CD4-positive, CD25-positive, alpha-beta regulatory T cell (primary cell): ENCODE data around the gene MS4A6E. TPM values are rescaled to one million over a fixed set of nuclear protein-coding genes. Genes with fewer than 3 reads are reported as not detected.
A peak's percentile ranks its signal among the peaks of the same experiment; 100 is the strongest.

ENCODE experiments used
- ATAC-seq, 2 donors: fragments of 150-1000 bp; cut with Tn5 transposase; one replicate each; pipeline ENCODE4 v1.10.0; 2021; ENCODE audit warnings: low read depth in 2 of 2, moderate number of reproducible peaks in 2 of 2, moderate library complexity in 1 of 2
- DNase-seq, 3 donors: peaks; one replicate each; pipeline versions ENCODE4 v3.0.0 to v3.0.0-alpha.2; 2012 to 2022; ENCODE audit warnings: mixed read lengths in 1 of 3
- H3K27ac ChIP-seq: one replicate; pipeline ENCODE4 v1.7.0; 2013; ENCODE audit warnings: mild to moderate bottlenecking, low read length; ENCODE audit not compliant: insufficient read depth, poor library complexity, severe bottlenecking
- H3K27me3 ChIP-seq: one replicate; pipeline ENCODE4 v1.7.0; 2013; ENCODE audit warnings: low read length; ENCODE audit not compliant: control insufficient read depth, insufficient read depth
- H3K36me3 ChIP-seq: one replicate; pipeline ENCODE4 v1.7.0; 2013; ENCODE audit warnings: mild to moderate bottlenecking, low read length, moderate library complexity; ENCODE audit not compliant: control insufficient read depth, insufficient read depth
- H3K4me1 ChIP-seq: 2 replicates; pipeline ENCODE4 v1.7.0; 2013; ENCODE audit warnings: mild to moderate bottlenecking, low read length; ENCODE audit not compliant: insufficient read depth, control insufficient read depth, poor library complexity, severe bottlenecking
- H3K4me3 ChIP-seq: one replicate; pipeline ENCODE4 v1.7.0; 2013; ENCODE audit warnings: low read depth, mild to moderate bottlenecking, low read length, moderate library complexity
- H3K9me3 ChIP-seq, 2 experiments: 1 replicate in 1 of 2; 2 replicates in 1 of 2; pipeline ENCODE4 v1.7.0; 2013; ENCODE audit warnings: low read length in 2 of 2, mild to moderate bottlenecking in 1 of 2, moderate library complexity in 1 of 2; ENCODE audit not compliant: control insufficient read depth in 2 of 2
- H3K27ac Mint-ChIP-seq, 3 donors: one replicate each; pipeline ENCODE4 v1.8.0; 2020 to 2022; ENCODE audit warnings: mild to moderate bottlenecking in 3 of 3, mixed read lengths in 3 of 3, moderate library complexity in 2 of 3
- H3K27me3 Mint-ChIP-seq: one replicate; pipeline ENCODE4 v1.8.0; 2022; ENCODE audit warnings: mild to moderate bottlenecking, mixed read lengths
- H3K36me3 Mint-ChIP-seq: one replicate; pipeline ENCODE4 v1.8.0; 2020; ENCODE audit warnings: mixed read lengths
- H3K4me1 Mint-ChIP-seq, 4 donors: one replicate each; pipeline ENCODE4 v1.8.0; 2020 to 2022; ENCODE audit warnings: mixed read lengths in 4 of 4, mild to moderate bottlenecking in 1 of 4
- H3K4me3 Mint-ChIP-seq, 4 donors: one replicate each; pipeline ENCODE4 v1.8.0; 2020 to 2022; ENCODE audit warnings: mild to moderate bottlenecking in 4 of 4, mixed read lengths in 4 of 4, moderate library complexity in 3 of 4
- H3K9me3 Mint-ChIP-seq, 7 donors: one replicate each; pipeline ENCODE4 v1.8.0; 2020 to 2022; ENCODE audit warnings: mixed read lengths in 7 of 7, mild to moderate bottlenecking in 3 of 7, moderate library complexity in 2 of 7
- polyA plus RNA-seq, 4 donors: library from polyadenylated mRNA; unstranded; fragments of 300-500 nt; fragmentation: Illumina TruSeq; gene quantifications; one replicate each; pipeline ENCODE4 v1.2.3, GENCODE V29; 2021
- total RNA-seq: library from RNA; stranded (reverse); gene quantifications from one replicate; pipeline ENCODE4 v1.2.3, GENCODE V29; 2022

MS4A6E gene
- total and polyA plus RNA-seq, 5 donors from 2014 or later: not detected

DNA sequence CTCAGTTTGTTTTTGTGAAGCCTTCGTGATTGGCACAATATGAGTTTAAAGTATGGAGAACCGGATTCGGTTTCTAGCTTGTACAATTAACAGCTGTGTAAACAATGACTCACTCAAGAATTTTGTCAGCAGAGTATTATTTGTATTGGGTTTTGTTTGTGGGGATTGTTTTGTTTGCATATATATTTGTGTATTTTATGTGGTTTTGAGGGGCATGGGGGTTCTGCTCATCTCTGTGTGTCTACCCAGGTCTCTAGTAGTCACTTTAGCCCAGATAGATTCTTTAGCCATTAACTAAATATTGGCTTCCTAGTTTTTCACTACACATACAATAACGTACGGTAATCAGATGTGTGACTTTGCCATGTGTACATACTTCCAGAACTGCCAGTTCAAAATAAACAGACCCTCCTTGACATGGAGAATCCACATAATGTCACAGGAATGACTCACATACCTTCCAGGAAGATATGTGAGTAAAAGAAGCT, 43.8 kb downstream of the MS4A6E start:
- H3K4me1 Mint-ChIP-seq: no peaks in the 10 kb centered on the region
- ATAC-seq (no peak), DNase-seq (no peak)
- Histone ChIP-seq H3K9me3 (no peaks in the 10 kb centered on the region), H3K27ac (no peak overlapping the region), H3K4me3 (no peak overlapping the region), H3K4me1 (no peaks in the 10 kb centered on the region), H3K27me3 (no peaks in the 10 kb centered on the region), H3K36me3 (no peaks in the 10 kb centered on the region)
- peaks cover 0 to 1% (median 0%) of the 10 kb centered on the region in 7 donors for H3K9me3 Mint-ChIP-seq
- no peak overlapping the region for H3K27ac Mint-ChIP-seq
- H3K36me3 Mint-ChIP-seq: no peaks in the 10 kb centered on the region
- H3K27me3 Mint-ChIP-seq: no peaks in the 10 kb centered on the region
- H3K4me3 Mint-ChIP-seq: no peak overlapping the region

DNA sequence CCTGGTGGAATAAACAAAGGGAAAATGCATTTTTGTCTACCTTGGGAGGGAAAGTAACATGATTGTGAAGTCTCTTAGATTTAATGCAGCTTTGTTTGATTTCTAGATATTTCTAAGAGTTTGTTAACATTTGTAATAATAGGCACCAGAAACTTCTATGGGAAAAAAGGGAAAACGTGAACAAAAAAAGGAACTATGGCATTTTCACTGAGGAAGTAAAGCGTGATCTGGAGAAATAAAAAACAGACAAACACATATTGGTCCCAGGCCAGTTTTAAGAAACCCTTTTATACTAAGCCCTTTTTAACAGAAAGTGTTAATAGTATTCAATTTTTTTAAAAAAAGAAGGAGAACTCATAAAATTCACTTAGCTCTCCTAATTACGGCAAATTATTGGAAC, 44.3 kb downstream of the MS4A6E start:
- Mint-ChIP-seq H3K27me3 (peaks cover 4% of the 10 kb centered on the region), H3K36me3 (no peaks in the 10 kb centered on the region), H3K4me1 (no peaks in the 10 kb centered on the region), H3K27ac (no peak overlapping the region), H3K9me3 (peaks cover 0 to 1% (median 0%) of the 10 kb centered on the region in 7 donors), H3K4me3 (no peak overlapping the region)
- Histone ChIP-seq H3K4me1 (no peaks in the 10 kb centered on the region), H3K36me3 (no peaks in the 10 kb centered on the region), H3K27me3 (no peaks in the 10 kb centered on the region), H3K27ac (no peak overlapping the region), H3K9me3 (no peaks in the 10 kb centered on the region), H3K4me3 (no peak overlapping the region)
- no peak for ATAC-seq
- no peak for DNase-seq

DNA sequence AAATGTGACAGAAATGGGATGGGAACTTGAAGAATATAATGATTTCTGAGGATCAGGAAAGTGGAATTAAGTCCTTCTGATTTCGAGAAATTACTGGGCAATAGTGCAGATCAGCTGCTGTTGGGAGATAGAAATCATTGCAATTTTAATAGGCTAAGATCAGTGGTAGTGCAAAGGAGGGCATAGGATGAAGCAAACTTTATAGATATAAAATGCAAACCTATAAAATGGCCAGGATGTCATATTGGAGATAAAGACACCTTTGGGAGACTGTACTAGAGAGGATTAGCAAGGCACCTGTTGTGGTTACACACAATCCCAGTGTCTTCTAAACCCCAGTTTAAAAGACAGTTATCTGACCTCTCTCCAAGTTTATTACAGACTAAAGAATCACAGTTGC, 44.8 kb downstream of the MS4A6E start:
- H3K36me3 ChIP-seq: no peaks in the 10 kb centered on the region
- no peaks in the 10 kb centered on the region for H3K27me3 ChIP-seq
- H3K4me1 Mint-ChIP-seq: no peaks in the 10 kb centered on the region
- H3K4me1 ChIP-seq: no peaks in the 10 kb centered on the region
- DNase-seq (no peak), ATAC-seq (no peak)
- H3K27ac ChIP-seq: no peak overlapping the region
- no peak overlapping the region for H3K4me3 Mint-ChIP-seq
- no peaks in the 10 kb centered on the region for H3K36me3 Mint-ChIP-seq
- no peaks in the 10 kb centered on the region for H3K9me3 ChIP-seq
- H3K4me3 ChIP-seq: no peak overlapping the region
- H3K27me3 Mint-ChIP-seq: peaks cover 7% of the 10 kb centered on the region
- H3K27ac Mint-ChIP-seq: no peak overlapping the region
- peaks cover 0 to 1% (median 0%) of the 10 kb centered on the region in 7 donors for H3K9me3 Mint-ChIP-seq

DNA sequence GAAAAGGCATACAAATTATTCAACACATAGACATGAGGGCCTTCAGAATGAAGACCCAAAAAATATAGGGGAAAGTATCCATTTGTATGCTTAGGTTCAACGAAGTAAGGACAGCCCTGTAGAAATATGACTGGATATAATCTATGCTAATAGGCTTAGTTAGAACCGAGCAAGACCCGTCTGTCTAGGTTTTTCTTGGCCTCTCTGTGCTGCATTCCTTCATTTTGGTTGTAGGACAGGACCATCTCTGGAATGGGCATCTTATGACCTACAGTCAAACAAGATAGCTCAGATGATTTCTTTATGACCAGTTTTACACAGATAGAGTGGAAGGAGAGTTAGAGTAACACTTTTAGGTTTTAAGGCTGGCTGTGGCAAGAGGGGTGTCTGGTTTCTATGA, 45.7 kb downstream of the MS4A6E start:
- no peak for DNase-seq

DNA sequence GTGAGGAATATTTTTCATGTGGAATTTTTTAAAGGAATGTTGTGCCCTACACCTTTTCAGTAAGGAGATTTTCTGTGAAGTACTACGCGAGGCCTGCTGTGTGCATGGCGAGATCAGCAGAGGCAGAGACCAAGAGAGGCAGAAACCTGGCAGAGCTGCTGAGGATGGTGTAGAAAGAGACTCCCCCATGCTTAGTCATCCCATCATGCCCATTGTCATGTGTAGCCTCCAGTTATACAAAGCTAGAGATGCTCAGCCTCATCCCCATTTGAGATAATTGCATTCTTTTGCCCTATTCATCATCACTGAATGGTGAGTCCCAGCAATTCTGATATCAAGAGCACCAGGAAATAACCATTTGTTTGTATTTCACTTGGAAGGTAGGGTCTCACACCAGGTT, 48.3 kb downstream of the MS4A6E start:
- peaks cover 18% of the 10 kb centered on the region for H3K27me3 Mint-ChIP-seq
- no peak overlapping the region for H3K27ac Mint-ChIP-seq
- DNase-seq (no peak), ATAC-seq (no peak)
- no peak overlapping the region for H3K4me3 ChIP-seq
- peaks cover 2% of the 10 kb centered on the region for H3K27me3 ChIP-seq
- no peak overlapping the region for H3K27ac ChIP-seq
- H3K4me1 ChIP-seq: no peaks in the 10 kb centered on the region
- no peaks in the 10 kb centered on the region for H3K36me3 Mint-ChIP-seq
- H3K4me3 Mint-ChIP-seq: no peak overlapping the region
- H3K4me1 Mint-ChIP-seq: peaks cover 0 to 4% (median 3%) of the 10 kb centered on the region in 4 donors
- H3K36me3 ChIP-seq: no peaks in the 10 kb centered on the region
- peaks cover 0 to 1% (median 0%) of the 10 kb centered on the region in 7 donors for H3K9me3 Mint-ChIP-seq
- no peaks in the 10 kb centered on the region for H3K9me3 ChIP-seq

More for the DNA sequence above, 45.7 kb downstream of the MS4A6E start:
- no peak overlapping the region for H3K27ac ChIP-seq
- H3K36me3 ChIP-seq: no peaks in the 10 kb centered on the region
- H3K4me3 Mint-ChIP-seq: no peak overlapping the region
- no peak for ATAC-seq
- H3K4me1 ChIP-seq: no peaks in the 10 kb centered on the region
- no peaks in the 10 kb centered on the region for H3K9me3 ChIP-seq
- H3K27ac Mint-ChIP-seq: no peak overlapping the region
- H3K36me3 Mint-ChIP-seq: no peaks in the 10 kb centered on the region
- H3K9me3 Mint-ChIP-seq: peaks cover 0 to 1% (median 0%) of the 10 kb centered on the region in 7 donors
- H3K27me3 ChIP-seq: no peaks in the 10 kb centered on the region
- H3K4me1 Mint-ChIP-seq: no peaks in the 10 kb centered on the region
- H3K27me3 Mint-ChIP-seq: peaks cover 7% of the 10 kb centered on the region
- H3K4me3 ChIP-seq: no peak overlapping the region

DNA sequence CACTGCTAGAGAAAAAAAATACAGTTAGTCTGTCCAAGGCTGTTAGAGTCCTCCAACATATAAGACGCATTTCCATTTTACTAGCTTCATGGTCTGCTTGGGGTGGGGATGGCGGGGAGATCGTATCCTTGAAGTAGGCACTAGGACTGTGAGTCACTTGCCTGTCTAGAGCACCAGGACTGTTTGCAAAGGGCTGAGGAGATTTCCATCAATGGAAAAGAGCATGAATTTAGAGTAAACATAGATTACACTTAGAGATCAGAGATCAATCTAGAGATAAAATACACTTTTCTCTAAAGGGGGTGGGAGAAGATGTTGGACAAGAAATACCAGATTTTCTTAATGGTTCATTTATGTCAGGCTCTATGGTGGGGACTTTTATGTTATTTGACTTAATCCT, 49.5 kb downstream of the MS4A6E start:
- Mint-ChIP-seq H3K36me3 (no peaks in the 10 kb centered on the region), H3K27ac (no peak overlapping the region), H3K27me3 (peaks cover 22% of the 10 kb centered on the region), H3K4me1 (peaks cover 0 to 4% (median 3%) of the 10 kb centered on the region in 4 donors), H3K4me3 (no peak overlapping the region), H3K9me3 (peaks cover 0 to 1% (median 0%) of the 10 kb centered on the region in 7 donors)
- DNase-seq (no peak), ATAC-seq (no peak)
- H3K4me1 ChIP-seq: no peaks in the 10 kb centered on the region
- no peak overlapping the region for H3K4me3 ChIP-seq
- H3K27ac ChIP-seq: no peak overlapping the region
- H3K36me3 ChIP-seq: no peaks in the 10 kb centered on the region
- no peaks in the 10 kb centered on the region for H3K9me3 ChIP-seq
- peaks cover 2% of the 10 kb centered on the region for H3K27me3 ChIP-seq

DNA sequence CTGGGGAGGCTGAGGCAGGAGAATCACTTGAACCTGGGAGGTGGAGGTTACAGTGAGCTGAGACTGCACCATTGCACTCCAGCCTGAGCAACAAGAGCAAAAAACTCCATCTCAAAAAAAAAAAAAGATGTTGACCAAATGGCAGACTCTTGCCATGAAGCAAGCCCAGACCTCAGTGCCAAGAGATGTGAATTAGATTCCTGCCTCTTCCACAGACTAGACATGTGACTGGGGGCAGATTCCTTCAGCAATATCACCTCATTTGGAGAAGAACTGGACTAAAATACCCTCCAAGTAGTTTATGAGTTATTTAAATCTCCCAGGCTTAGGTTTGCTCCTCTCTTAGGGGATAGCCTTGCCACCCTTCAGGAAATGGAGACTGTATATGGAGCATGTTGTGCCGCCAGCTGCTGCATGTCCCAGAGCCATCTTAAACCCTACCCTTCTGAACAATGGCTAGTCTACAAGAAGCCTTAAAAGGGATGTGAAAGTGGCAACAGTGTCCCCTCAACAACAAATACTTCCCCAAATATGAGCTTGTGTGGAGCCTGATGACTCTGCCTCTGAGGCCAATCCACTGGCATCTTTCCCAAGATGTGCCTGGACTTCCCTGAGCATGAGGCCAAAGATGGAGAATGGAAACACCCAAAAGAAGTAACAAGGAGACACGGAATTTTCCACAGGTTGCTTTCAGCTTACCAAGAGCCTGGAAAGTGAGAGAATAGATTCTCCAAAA, 50.5 kb downstream of the MS4A6E start:
- no peaks in the 10 kb centered on the region for H3K36me3 Mint-ChIP-seq
- peaks cover 30% of the 10 kb centered on the region for H3K27me3 Mint-ChIP-seq
- no peak overlapping the region for H3K27ac Mint-ChIP-seq
- Histone ChIP-seq H3K36me3 (no peaks in the 10 kb centered on the region), H3K9me3 (no peaks in the 10 kb centered on the region), H3K27ac (no peak overlapping the region), H3K4me1 (no peaks in the 10 kb centered on the region), H3K27me3 (peaks cover 2% of the 10 kb centered on the region), H3K4me3 (no peak overlapping the region)
- H3K4me3 Mint-ChIP-seq: no peak overlapping the region
- H3K9me3 Mint-ChIP-seq: peaks cover 0 to 1% (median 0%) of the 10 kb centered on the region in 7 donors
- peaks cover 0 to 4% (median 3%) of the 10 kb centered on the region in 4 donors for H3K4me1 Mint-ChIP-seq
- no peak for DNase-seq
- peak in 1 of 2 donors; percentile 31 for ATAC-seq

DNA sequence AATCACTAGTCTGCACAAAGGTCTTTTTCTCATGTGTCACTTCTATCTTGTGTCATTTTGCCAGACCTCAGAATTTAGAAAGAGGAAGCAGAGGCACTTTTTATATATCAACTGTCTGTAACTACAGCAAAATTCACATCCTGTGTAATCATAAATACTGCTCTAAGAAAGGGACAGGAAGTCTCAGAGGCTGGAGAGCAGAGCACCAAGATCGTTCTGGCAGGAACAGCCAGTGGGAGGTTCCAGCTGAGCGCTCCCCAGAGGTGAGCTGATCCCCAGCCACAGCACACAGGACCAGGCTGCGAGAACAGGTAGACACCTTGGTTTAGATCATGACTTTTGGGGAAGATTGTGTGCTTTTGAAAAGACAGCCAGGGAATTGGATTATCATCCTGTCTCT, 51.3 kb downstream of the MS4A6E start, which contains the start of gene MS4A7:
Gene MS4A7 (plus strand): TSS at position 179 of the 400 bp plus-strand sequence. CDS start 4,610 bp downstream, outside the sequence.
- Histone ChIP-seq H3K36me3 (no peaks in the 10 kb centered on the region), H3K27ac (no peak within 1 kb of the TSS), H3K4me1 (no peaks in the 10 kb centered on the region), H3K27me3 (peaks cover 2% of the 10 kb centered on the region), H3K4me3 (no peak within 1 kb of the TSS), H3K9me3 (no peaks in the 10 kb centered on the region)
- ATAC-seq (peak; percentile 34 to 52), DNase-seq (peak in 1 of 3 donors; percentile 24)
- Mint-ChIP-seq H3K27ac (peak within 1 kb of the TSS in 1 of 3 donors; percentile 50), H3K4me1 (peaks cover 0 to 4% (median 3%) of the 10 kb centered on the region in 4 donors), H3K9me3 (no peaks in the 10 kb centered on the region), H3K27me3 (peaks cover 30% of the 10 kb centered on the region), H3K4me3 (no peak within 1 kb of the TSS), H3K36me3 (no peaks in the 10 kb centered on the region)
